LNCaP clone FGC (cell line): ENCODE measurements around the gene COL5A3.

Experiments used
- DNase-seq: peaks from one replicate; pipeline ENCODE4 v3.0.0-alpha.2; 2011; ENCODE audit warnings: low read depth
- H3K4me3 ChIP-seq: 2 replicates; pipeline ENCODE4 v1.5.1; 2011; ENCODE audit warnings: mild to moderate bottlenecking, low read depth, low read length, control low read depth
- TF ChIP-seq, protein P1 (sequence below): IDR thresholded peaks from 2 replicates; pipeline ENCODE4 v1.5.1; 2012; ENCODE audit warnings: mild to moderate bottlenecking; ENCODE audit not compliant: control insufficient read depth, insufficient read depth; ENCODE audit errors: extremely low read depth

The COL5A3 gene

DNA sequence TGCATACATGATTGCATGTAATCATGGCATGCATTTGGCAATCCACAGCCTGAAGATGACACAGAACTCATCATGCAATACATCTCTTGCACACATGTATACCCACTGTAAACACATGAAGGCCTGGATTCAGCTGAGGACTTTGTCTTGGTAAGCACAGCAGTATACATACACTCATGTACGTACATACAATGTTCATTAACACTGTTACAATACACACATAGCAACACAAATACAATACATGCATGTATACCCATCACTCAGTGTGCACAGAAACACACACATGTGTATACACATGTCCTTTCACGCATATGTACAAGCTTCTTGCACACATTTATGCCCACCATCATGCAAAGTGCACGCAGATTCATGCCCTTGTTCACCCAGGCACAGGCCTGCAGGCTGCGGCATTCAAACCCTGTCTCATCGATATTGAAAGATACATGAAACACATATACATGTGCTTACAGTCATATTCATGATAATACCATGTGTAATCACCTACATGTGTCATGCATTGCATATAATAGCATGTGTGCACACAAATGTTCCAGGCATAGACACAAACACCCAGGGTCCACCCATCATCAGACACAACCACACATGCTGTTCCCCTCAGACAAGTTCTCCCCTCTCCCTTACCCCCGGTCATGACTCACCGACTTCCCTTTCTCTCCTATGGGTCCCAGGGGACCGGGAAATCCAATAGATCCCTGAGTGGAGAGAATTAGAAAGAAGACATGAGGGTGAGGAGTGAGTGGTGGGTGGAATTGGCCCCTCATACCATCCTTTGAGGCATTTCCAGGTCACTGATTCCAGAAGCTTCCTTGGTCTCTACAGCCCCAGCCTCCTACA, 28.7 kb downstream of the COL5A3 start:
- TF ChIP-seq, protein P1, sequence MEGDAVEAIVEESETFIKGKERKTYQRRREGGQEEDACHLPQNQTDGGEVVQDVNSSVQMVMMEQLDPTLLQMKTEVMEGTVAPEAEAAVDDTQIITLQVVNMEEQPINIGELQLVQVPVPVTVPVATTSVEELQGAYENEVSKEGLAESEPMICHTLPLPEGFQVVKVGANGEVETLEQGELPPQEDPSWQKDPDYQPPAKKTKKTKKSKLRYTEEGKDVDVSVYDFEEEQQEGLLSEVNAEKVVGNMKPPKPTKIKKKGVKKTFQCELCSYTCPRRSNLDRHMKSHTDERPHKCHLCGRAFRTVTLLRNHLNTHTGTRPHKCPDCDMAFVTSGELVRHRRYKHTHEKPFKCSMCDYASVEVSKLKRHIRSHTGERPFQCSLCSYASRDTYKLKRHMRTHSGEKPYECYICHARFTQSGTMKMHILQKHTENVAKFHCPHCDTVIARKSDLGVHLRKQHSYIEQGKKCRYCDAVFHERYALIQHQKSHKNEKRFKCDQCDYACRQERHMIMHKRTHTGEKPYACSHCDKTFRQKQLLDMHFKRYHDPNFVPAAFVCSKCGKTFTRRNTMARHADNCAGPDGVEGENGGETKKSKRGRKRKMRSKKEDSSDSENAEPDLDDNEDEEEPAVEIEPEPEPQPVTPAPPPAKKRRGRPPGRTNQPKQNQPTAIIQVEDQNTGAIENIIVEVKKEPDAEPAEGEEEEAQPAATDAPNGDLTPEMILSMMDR: no peak
- DNase-seq: no peak
- no peak overlapping the region for H3K4me3 ChIP-seq

DNA sequence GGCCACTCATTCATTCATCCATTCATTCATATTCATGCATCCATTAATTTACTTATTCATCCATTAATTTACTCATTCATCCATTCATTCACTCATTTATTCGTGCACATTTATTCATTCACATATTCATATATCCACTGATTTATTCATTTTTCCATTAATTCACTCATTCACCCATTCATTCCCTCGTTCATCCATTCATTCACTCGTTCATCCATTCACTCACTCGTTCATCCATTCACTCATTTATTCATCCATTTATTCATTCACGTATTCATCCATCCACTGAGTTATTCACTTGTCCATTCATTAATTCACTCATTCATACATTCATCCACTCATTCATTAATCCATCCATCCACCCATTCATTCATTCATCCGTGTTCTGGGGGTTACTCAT, 38.2 kb downstream of the COL5A3 start:
- H3K4me3 ChIP-seq: no peak overlapping the region
- no peak for DNase-seq
- TF ChIP-seq, protein P1: no peak

DNA sequence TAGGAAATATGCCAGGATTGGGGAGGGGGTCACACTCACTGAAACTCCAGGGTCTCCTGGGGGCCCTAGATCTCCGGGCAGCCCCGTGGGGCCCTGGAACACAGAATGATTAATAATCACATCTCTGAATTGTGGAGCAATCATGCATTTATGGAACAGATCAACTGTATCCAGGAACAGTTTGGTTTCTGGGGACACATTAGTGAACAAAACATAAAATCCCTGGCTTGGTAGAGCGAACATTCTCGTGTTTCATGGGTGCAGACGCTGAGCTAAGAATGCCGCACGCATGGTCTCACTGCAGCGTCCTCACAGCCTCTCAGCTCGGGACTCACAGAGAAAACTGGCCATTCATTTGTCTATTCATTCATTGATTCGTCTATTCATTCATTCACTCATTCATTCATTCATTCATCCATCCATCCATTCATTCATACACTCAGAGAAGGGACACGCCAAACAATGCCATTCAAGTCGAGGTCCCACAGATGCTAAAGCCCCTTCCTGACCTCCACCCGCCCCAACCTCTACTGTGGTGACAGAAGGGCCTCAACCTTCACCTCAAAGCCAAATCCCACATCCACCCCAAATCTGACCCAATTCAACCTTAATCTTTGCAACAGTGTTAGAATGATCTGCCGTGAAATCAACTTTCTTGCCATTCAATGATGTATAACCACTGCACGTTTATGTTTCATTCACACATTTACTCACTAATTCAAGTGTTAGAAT, 39.0 kb downstream of the COL5A3 start:
- DNase-seq: no peak
- H3K4me3 ChIP-seq: no peak overlapping the region
- TF ChIP-seq, protein P1: no peak

DNA sequence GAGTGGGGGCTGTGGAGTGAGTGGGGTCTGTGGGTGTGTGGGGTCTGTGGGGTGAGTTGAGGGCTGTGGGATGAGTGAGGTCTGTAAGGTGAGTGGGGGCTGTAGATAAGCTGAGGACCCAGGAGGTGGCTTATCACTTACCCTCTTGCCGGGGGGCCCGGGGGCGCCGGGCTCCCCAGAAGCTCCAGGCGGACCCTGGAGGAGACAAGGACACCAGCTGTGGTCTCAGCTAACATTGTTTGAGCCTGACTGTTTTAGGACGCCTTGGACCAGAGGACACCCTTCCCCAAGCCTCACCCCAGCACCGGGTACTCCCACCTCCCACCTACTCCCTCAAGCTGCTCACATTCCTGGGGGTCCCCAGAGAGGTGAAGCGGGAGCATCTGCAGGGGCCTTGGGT, 39.8 kb downstream of the COL5A3 start:
- no peak overlapping the region for H3K4me3 ChIP-seq
- TF ChIP-seq, protein P1: no peak
- no peak for DNase-seq

DNA sequence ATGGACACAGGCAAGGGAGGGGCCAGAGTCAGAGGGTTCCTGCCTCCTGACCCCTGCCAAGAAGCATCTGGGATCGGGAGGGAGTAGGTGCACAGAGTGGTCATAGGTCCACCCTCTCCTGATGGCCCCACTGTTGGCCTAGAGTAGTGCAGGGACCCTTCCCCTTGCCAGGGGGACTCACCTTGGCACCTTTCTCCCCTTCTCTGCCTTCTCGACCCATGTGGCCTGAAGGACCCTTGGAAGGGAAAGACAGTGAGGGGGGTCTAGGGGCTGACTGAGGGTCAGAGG, 40.7 kb downstream of the COL5A3 start:
- no peak overlapping the region for H3K4me3 ChIP-seq
- TF ChIP-seq, protein P1: no peak
- DNase-seq: no peak

DNA sequence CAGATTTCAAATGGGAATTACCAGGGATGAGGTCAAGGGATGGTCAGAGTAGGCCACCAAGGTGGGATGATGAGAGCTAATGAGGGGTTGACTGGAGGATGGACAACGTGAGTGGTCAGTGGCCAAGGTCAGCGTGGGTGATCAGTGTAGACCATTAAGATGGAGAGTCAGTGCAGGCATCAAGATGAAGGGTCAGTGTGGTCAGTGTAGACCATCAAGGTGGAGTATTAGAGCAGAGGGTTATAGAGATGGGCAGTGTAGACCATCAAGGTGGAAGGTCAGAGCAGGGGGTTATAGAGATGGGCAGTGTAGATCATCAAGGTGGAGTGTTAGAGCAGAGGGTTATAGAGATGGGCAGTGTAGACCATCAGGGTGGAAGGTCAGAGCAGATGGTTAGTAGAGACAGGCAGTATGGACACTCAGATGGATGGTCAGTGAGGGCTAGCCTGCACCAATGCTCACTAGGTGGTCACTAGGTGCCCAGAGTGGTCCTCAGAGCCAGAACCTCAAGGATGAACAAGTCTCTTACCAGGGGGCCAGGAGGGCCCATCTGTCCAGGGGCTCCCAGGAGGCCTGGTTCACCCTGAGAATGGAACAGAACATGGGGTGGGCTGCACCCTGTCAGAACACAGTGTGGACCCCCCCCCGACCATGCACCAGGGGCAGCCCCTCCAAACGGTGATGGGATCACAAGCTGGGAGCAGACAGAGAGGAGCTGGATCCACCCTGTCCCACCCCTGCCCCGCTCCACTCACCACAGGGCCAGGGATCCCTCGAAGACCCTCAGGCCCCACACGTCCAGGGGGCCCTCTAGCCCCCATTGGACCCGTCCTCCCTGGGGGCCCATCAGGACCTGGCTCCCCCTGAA, 41.2 kb downstream of the COL5A3 start:
- no peak for DNase-seq
- no peak overlapping the region for H3K4me3 ChIP-seq
- TF ChIP-seq, protein P1: no peak
